GM08714 (cell line): ENCODE measurements around the gene ATP6V0D1.

Experiments used
- H3K4me3 ChIP-seq: fragments of 200-500 bp; sonication (Bioruptor generic); 2 replicates; pipeline ENCODE4 v1.5.1; 2014; ENCODE audit warnings: mild to moderate bottlenecking, low read length, inconsistent platforms
- ZNF274 ChIP-seq: IDR thresholded peaks from 2 replicates; pipeline ENCODE4 v1.6.1; 2012; ENCODE audit warnings: mild to moderate bottlenecking, low read depth, low read length

ATP6V0D1 gene

GRCh38 chr16:67447508-67448076 is 33.4 kb downstream of the ATP6V0D1 start:
- H3K4me3 ChIP-seq, result no peak overlapping the region
- no peak for TF ChIP-seq ZNF274

- no peak for TF ChIP-seq ZNF274
- H3K4me3 ChIP-seq, result no peak overlapping the region
Observed at GRCh38 chr16:67446968-67447507, 33.9 kb downstream of the ATP6V0D1 start.

GRCh38 chr16:67445913-67446907 is 34.7 kb downstream of the ATP6V0D1 start:
- no peak overlapping the region for H3K4me3 ChIP-seq
- no peak for TF ChIP-seq ZNF274

- no peak for TF ChIP-seq ZNF274
- H3K4me3 ChIP-seq, result no peak overlapping the region
Observed at GRCh38 chr16:67445441-67445912, 35.5 kb downstream of the ATP6V0D1 start.

GRCh38 chr16:67445126-67445426 is 35.9 kb downstream of the ATP6V0D1 start:
- H3K4me3 ChIP-seq, result no peak overlapping the region
- TF ChIP-seq ZNF274, result no peak

- no peak overlapping the region for H3K4me3 ChIP-seq
- no peak for TF ChIP-seq ZNF274
Observed at GRCh38 chr16:67444259-67445125, 36.5 kb downstream of the ATP6V0D1 start.

- no peak for TF ChIP-seq ZNF274
Observed at GRCh38 chr16:67443265-67443664, 37.7 kb downstream of the ATP6V0D1 start.

GRCh38 chr16:67442581-67443255 is 38.2 kb downstream of the ATP6V0D1 start:
- no peak for TF ChIP-seq ZNF274
- H3K4me3 ChIP-seq, result no peak overlapping the region

More at GRCh38 chr16:67443265-67443664, 37.7 kb downstream of the ATP6V0D1 start:
- H3K4me3 ChIP-seq, result no peak overlapping the region

GRCh38 chr16:67441907-67442306 is 39.0 kb downstream of the ATP6V0D1 start:
- no peak for TF ChIP-seq ZNF274
- H3K4me3 ChIP-seq, result no peak overlapping the region

GRCh38 chr16:67441271-67441753 is 39.6 kb downstream of the ATP6V0D1 start:
- no peak overlapping the region for H3K4me3 ChIP-seq
- TF ChIP-seq ZNF274, result no peak

GRCh38 chr16:67438824-67439393 is 42.0 kb downstream of the ATP6V0D1 start:
- no peak overlapping the region for H3K4me3 ChIP-seq
- no peak for TF ChIP-seq ZNF274

GRCh38 chr16:67438098-67438791 is 42.7 kb downstream of the ATP6V0D1 start:
- H3K4me3 ChIP-seq, result no peak overlapping the region
- TF ChIP-seq ZNF274, result no peak
